ENCODE measurements around the gene KRTAP10-1.
"Not testable (repeated sequence)": the region's sequence is repeated elsewhere in the genome, so short reads cannot be mapped to it uniquely, and the experiment has no call there.

KRTAP10-1 gene

DNA sequence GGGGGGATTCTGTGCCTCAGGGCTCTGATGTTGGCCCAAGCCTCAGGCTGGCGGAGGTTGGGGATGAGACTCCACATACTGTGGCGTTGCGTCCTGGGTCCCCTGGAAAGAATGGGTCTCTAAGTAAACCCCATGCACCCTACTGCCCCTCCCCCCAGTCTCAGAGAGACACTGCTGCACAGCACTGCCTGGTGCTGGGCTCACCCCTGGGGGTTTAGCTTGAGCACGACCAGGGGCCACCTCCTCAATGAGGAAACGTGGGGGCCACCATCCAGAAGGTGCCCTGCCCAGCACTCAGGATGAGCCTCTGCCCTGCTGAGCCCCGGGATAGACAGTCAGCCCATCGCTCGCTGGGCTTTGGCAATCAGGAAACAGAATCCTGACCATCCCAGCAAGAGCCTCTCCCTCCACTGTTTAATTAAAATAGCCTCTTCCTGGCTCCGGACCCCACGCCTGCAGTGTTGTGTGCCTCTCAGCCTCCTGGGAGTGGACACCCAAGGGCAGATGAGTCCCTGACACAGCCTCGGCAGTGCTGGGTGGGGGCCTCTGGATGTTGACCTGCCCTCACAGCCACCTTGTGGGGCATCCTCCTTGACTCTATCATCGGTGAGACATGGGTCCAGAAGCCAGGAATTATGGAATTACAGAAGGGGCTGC lies 30.0 kb upstream of the KRTAP10-1 start:
- DNase-seq: no peak

DNA sequence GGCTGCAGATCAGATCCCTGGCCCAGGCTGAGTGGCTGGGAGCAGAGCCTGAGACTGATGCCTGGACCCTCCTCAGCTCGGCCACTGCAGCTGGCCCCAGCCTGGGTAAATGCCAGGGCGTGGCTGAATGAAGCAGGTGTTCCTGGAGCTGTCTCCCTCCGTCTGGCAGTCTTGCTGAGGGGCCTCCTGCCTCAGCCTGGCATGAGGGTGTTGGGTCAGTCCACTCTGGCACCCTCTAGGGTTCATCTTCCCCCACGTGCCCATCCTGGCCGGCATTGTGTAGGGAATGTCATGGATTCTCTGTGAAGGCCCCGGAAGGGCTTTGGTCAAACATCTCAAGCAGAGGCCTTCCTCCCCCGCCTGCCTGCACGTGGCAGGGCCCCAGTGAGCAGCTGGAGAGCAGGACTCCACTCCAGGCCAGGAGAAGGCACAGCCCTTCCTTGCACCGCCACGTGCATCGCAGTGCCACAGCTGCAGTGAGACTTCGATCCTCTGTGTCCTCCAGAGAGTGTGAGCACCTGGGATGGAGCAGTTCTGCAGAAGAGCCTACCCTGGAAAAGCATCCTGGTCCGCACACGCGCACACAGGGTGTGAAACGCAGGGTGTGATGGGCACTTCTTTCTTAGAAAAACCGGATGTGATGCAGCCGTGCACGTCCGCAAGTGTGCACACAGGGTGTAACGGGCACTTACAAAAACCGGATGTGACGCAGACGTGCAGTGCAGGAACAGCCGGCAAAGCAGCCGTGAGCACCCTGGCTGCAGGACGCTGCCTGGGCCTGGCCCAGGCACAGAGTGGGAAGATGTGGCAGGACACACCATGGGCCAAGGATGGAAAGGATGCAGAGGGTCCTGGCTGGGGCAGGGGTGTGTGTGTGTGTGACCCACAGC lies 28.9 kb upstream of the KRTAP10-1 start:
- no peak for DNase-seq

DNA sequence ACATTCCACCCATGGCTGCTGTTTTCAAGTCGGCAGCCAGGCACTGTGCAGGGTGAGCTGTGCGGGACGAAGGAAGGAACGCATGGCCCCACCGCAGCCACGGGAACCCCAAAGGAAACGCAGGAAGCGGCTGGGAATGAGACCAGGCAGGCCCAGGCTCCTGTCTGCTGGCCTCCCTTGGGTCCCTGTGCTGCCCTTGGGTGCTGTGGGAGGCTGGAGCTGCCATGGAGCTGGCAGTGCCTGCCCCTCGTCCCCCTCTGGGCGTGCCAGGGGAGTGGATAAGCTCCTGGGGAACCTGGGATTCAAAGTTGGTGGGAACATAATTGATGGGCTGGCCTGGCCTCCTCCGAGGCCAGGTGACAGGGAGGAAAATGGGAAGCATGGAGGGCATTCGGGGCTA lies 28.3 kb upstream of the KRTAP10-1 start:
- DNase-seq: no peak

DNA sequence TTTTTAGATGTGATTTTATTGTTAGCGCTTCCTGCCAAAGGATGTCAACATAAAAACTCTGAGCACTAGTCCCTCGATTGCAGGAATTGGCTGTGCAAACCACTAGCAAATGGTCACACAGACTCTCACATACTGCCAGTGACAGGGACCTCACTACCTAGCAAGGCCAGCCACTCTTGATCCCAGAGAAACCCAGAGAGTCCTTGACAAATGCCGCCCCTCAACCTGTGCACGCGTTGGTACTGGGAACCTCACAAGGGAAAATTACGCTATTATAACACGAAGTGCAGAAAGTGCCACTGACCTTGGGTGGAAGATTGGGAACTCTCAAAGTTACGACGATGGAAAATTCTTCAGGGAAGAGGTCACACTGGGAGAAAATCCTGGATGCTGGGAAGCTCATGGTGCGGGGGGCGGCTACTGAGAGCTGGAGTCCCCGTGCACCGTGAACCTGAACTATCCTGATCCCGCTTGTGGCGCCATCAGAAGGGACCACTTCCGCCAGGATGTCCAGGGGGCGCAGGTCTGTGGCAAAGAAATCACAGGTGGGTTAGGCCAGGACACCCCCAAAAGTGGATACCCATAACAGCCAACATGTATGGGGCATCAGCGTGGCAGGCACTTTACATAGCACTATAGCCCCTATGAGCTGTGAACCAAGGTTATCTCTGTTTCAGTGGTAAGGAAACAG lies 27.6 kb upstream of the KRTAP10-1 start:
- DNase-seq: no peak

DNA sequence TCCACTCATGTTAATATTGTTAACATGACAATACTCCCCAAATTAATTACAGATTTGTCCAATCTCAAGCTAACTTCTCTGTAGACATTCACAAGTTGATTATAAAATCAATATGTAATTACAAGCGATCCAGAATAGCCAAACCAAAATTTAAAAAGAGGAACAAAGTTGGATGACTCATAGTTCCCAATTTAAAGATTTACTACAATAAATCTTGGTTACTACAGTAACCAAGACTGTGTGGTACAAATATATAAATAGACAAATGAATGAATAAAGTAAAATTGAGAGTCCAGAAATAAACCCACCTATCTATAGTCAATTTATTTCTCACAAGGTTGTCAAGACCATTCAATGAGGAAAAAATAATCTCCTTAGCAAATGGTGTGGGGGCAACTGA lies 26.4 kb upstream of the KRTAP10-1 start:
- DNase-seq: no peak

DNA sequence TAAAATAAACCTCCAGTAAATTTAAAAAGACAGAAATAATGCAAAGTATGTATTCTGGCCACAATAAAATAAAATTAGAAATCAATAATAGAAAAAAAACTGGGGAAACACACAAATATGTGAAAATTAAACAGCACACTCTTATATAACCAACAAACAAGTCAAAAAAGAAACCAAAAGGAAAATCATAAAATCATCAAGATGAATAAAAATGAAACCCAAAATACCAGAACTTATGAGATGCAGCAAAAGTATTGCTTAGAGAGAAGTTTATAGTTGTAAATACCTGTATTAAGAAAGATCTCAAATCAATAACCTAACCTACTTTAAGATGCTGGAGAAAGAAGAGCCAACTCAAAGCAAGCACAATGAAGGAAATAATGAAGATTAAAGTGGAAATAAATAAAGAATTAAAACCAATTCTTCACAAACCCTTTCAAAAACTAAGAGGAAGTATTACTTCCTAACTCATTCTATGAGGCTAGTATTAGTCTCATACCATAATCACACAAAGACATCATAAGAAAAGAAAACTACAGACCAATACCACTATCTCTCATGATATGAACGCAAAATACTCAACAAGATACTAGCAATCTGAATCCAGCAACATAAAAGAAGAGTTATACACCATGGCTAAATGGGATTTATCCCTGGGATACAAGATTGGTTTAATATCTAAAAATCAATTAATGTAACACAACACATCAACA lies 25.0 kb upstream of the KRTAP10-1 start:
- no peak for DNase-seq

DNA sequence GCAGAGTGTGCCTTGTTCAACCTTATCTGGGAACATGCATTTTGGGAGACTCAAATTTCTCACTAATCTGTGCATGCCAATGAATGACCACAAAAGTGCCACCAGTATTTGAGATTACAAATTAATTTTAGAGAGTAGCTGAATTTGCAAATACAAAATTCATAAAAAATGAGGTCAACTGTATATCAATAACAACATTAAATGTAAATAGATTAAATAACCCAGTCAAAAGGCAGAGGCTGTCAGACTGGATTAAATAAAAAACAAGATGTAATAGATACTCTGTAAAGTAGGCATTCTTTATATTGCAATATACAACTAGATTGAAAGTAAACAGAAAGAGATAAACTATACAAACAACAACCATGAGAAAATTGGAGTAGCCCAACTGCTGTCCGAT lies 24.1 kb upstream of the KRTAP10-1 start:
- DNase-seq: no peak

DNA sequence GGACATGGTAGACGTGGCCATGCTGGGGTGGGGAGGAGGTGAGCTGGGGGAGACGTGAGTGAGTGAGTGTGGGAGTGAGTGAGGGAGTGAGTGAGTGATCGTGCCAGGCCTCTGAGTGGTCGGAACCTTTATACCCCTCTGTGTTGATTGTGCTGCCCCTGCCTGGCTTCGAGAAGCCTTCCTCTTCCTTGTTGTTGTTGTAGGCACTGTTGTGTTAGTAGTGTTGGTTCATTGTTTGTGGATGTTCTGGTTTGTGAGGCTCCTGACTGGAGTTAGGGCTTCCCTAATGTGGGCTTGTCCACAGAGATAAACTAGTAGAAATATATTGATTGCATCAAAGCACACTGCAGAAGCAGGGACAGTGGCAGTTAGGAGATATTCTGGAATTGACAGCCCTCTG lies 18.7 kb upstream of the KRTAP10-1 start, which contains the start of gene KRTAP10-3:
Gene KRTAP10-3, minus strand, starts transcription at position 101 of the 400 bp plus-strand sequence. Its CDS starts 80 bp downstream, at position 21.
- DNase-seq: no peak

- DNase-seq: not testable (repeated sequence)
Measured at GRCh38 chr21:44558329-44558675, 18.3 kb upstream of the KRTAP10-1 start.

GRCh38 chr21:44557491-44558328 lies 17.7 kb upstream of the KRTAP10-1 start:
- no peak for DNase-seq

GRCh38 chr21:44556879-44557278 lies 16.9 kb upstream of the KRTAP10-1 start:
- no peak for DNase-seq

DNA sequence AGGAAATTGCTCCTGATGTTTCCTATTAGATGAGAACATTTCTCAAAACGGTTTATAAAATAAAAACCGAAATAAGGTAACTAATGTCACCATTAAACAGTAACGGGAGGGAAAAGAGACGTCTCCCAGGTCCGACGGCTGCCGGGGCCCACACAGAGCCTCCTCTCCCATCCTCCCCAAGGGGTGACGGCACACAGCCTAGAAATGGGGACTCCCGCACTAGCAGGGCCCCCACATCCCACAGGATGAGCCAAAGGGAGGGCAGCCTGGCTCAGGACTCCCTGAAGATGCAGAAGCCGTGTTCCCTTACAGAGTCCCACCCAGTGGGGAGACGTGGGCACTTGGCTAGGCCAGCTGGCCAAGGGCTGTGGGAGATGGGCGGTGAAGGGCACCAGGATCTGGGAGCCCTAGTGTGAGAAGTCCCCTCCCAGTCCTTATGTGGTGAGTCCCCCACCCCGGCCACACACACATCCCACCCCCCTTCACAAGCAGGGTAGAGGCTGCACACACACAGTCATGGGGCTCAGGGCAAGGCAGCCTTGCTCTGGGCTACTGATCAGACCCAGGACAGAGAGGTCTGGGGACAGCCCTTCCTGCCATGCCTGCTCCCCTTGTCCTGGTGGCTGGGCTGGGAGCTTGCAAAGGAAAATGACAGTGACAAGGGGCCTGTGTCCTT lies 15.3 kb upstream of the KRTAP10-1 start:
- DNase-seq: no peak

DNA sequence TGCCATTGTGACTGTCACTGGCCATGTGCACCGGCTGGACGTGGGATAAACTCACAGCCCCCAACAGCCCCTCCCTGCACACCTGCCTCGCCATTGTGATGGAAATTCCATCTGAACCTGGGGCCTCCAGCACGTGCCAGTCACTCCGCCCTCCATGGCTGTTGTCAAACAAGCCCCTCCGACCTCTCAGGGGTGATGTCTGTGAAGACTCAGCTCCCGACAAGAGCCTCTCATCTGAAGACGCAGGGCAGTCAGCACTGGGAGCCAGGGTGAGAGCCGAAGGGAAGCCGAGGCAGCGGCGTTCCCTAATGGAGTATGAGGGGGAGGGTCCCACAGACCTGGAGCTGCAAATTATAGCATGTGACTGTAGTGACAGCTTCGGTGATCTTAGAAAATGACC lies 12.7 kb upstream of the KRTAP10-1 start:
- DNase-seq: no peak

- no peak for DNase-seq
Measured at GRCh38 chr21:44552136-44552535, 12.1 kb upstream of the KRTAP10-1 start.

GRCh38 chr21:44551340-44551961 lies 11.5 kb upstream of the KRTAP10-1 start, which contains the start of gene KRTAP10-2:
Gene KRTAP10-2 (minus strand): TSS chr21:44551505. CDS start chr21:44551458, 47 bp downstream.
- no peak for DNase-seq

DNA sequence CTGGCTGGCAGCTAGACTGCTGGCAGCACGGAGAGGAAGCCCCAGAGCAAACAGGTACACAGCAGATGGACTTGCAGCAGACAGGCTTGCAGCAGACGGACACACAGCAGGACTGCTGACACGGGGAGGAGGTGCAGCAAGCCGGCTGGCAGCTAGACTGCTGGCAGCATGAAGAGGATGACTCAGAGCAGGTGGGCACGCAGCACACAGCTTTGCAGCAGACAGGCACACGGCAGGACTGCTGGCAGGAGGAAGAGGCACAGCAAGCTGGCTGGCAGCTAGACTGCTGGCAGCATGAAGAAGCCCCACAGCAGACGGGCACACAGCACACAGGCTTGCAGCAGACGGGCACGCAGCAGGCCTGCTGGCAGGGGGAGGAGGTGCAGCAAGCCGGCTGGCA lies 10.8 kb upstream of the KRTAP10-1 start:
- no peak for DNase-seq

GRCh38 chr21:44550285-44550684 lies 10.3 kb upstream of the KRTAP10-1 start:
- DNase-seq: not testable (repeated sequence)

DNA sequence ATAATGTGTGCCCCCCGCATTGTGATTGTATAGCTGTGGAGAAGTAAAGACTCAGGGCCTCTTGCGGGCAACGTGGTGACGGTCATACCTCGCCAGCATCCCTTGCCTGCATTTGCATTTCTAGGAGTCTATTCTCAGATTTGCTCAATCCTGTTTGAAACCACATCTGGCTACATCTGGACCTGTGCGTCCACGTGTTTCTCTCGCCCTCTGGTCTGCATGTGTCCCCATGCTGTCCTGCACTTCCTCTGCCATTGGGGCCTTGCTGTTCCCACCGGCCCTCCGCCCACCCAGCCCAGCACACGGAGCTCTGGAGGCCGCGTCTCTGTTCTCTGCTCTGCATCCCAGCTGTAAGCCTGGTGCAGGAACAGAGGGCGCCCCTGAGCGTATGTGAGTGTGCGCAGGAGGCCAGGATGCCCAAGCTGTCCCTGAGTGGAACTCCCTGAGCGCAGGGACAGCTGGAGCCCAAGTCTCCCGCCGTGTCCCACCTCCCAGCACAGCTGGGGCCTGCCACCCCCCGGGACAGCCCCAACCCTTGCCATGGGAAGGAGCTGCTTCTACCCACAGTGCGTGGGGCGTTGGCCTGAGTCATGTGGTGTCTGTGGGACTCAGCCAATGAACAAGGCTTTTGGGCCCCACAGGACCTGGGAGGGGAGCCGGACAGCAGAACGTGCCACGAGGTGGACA lies 9.7 kb upstream of the KRTAP10-1 start:
- DNase-seq: no peak

GRCh38 chr21:44548922-44549321 lies 8.9 kb upstream of the KRTAP10-1 start:
- no peak for DNase-seq

DNA sequence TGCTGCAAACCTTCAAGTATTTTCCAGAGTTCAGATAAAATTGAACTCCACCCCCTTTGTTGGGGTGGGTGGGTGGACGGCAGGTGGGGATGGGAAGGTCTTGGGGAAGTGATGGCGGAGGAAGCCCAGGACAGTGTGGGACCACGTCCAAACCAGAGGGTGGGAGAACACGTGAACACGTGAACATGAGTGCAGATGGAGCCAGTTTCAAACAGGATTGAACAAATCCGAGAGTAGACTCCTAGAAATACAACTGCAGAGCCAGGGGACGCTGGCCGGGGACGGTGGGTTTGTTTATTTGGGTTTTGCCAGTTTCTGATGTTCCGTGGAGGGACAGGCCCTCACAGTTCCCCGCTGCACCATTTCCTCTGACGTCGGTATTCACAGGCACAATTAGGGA lies 8.4 kb upstream of the KRTAP10-1 start:
- no peak for DNase-seq
